Activated CD8-positive, alpha-beta memory T cell treated with anti-CD3 and anti-CD28 coated beads, Interleukin-2, amount 50 U/mL, for 4 hours (primary cell): ENCODE results near the gene SLC16A14.
A peak's percentile ranks its signal among the peaks of the same experiment; 100 is the strongest.

ENCODE experiments used
- DNase-seq: peaks from one replicate; pipeline ENCODE4 v3.0.0-alpha.2; 2020

Gene SLC16A14

GRCh38 chr2:230019742-230020141 is 49.0 kb downstream of the SLC16A14 start:
- DNase-seq, result no peak

- no peak for DNase-seq
These were observed 50.6 kb downstream of the SLC16A14 start for GRCh38 chr2:230018153-230018552.

GRCh38 chr2:230016844-230017243 is 51.9 kb downstream of the SLC16A14 start:
- DNase-seq, result no peak

GRCh38 chr2:230012267-230012884 is 56.3 kb downstream of the SLC16A14 start:
- no peak for DNase-seq

DNA sequence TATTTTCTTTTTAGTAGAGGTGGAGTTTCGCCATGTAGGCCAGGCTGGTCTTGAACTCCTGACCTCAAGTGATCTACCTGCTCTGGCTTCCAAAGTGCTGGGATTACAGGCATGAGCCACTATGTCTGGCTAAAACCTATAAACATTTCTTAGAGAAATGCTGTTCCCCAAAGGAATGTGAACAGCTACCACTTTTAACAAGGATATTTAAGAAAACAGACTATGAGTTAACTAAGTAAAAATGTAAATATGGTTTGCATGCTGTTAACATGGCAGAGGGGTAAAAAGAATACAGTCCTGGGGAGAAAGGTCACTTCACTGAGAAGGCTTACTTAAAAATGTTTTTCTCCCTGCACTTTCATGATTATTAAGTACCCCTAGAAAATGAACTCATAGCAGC is 57.1 kb downstream of the SLC16A14 start:
- DNase-seq, result no peak

- DNase-seq, result no peak
These were observed 58.2 kb downstream of the SLC16A14 start for GRCh38 chr2:230010501-230010900.

DNA sequence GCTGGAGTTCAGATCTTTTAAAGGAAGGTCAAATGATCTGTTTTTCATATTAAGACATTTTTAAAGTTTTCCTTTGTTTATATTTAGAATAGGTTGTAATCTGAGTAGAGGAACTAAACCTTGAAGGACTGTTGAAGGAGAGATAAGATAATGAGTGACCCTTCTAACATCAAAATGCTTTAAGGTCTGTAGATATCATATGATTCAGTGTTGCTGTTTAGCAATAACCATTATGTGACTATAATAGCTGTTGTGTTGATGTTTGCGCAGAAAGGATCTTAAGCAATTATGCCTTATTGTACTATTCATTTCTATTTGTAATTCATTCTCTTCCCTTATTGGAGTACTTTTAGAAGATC is 60.0 kb downstream of the SLC16A14 start:
- DNase-seq, result no peak

- DNase-seq, result peak; percentile 82
These were observed 60.6 kb downstream of the SLC16A14 start for GRCh38 chr2:230007931-230008707.

DNA sequence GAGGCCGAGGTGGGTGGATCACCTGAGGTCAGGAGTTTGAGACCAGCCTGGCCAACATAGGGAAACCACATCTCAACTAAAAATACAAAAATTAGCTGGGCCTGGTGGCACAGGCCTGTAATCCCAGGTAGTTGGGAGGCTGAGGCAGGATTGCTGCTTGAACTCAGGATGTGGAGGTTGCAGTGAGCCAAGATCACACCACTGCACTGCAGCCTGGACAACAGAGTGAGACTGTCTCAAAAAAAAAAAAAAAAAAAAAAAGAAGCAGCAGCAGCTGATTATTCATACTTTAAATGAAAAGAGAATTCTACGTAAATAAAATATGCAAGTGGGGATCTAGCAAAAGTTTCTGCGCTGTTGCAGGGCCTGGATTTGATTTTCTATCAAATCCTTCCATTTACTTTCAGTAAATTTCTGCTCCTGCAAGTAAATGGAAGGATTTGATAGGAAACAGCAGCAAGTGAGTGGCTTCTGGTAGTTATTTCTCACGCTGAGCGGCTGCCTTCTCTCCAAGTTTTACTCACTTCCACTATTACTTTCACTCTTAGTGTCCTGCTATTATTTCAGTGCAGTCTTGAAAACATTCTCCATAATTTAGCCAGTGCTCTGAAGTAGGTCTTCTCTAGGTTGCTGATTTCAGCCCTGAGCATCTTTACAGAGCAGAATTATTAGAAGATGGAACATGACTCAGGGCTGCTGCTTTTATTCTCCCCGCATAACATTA is 68.4 kb downstream of the SLC16A14 start:
- DNase-seq, result no peak

- DNase-seq, result no peak
These were observed 71.2 kb downstream of the SLC16A14 start for GRCh38 chr2:229997565-229997964.

GRCh38 chr2:229996320-229996719 is 72.4 kb downstream of the SLC16A14 start:
- no peak for DNase-seq

DNA sequence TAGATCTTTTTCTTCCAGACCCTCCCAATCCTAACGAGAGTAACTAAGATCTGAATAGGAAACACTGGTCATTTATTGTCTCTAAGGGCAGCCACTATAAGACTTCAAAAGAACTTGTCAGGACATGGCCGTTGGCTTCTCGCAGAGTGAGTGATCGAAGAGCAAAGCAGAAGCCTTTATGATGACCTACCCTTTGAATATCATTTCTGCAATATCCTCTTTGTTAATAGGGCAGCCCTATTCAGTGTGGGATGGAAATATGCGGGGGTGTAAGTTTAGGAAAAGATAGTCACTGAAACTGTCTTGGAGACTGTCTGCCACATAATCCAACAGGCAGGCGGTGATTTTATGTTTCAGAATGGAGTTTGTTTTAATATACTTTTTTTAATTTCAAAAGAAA is 75.5 kb downstream of the SLC16A14 start:
- no peak for DNase-seq
